Activated naive CD4-positive, alpha-beta T cell treated with anti-CD3 and anti-CD28 coated beads, Interleukin-2, amount 50 U/mL, for 72 hours (primary cell): ENCODE results near the gene RBM39. TPM values are rescaled to one million over a fixed set of nuclear protein-coding genes. Genes with fewer than 3 reads are reported as not detected.

Experiments used
- ATAC-seq, 2 donors: fragments of 150-1000 bp; cut with Tn5 transposase; 2 replicates each; pipeline ENCODE4 v1.10.0; 2021; ENCODE audit warnings: mild to moderate bottlenecking in 2 of 2, moderate library complexity in 2 of 2
- DNase-seq, 2 donors: peaks; one replicate each; pipeline ENCODE4 v3.0.0; 2021 to 2022; ENCODE audit warnings: low spot score in 2 of 2
- H3K27ac Mint-ChIP-seq, 2 donors: one replicate each; pipeline ENCODE4 v1.8.0; 2022; ENCODE audit warnings: mild to moderate bottlenecking in 2 of 2, mixed read lengths in 2 of 2
- H3K36me3 Mint-ChIP-seq, 2 donors: one replicate each; pipeline ENCODE4 v1.8.0; 2022; ENCODE audit warnings: mixed read lengths in 2 of 2
- H3K9me3 Mint-ChIP-seq, 2 donors: one replicate each; pipeline ENCODE4 v1.8.0; 2022; ENCODE audit warnings: mixed read lengths in 2 of 2
- total RNA-seq, 2 donors: library from RNA; stranded (reverse); gene quantifications; one replicate each; pipeline ENCODE4 v1.2.3, GENCODE V29; 2022

The RBM39 gene
- total RNA-seq, 2 donors from 2014 or later, result 343 to 380 TPM

DNA sequence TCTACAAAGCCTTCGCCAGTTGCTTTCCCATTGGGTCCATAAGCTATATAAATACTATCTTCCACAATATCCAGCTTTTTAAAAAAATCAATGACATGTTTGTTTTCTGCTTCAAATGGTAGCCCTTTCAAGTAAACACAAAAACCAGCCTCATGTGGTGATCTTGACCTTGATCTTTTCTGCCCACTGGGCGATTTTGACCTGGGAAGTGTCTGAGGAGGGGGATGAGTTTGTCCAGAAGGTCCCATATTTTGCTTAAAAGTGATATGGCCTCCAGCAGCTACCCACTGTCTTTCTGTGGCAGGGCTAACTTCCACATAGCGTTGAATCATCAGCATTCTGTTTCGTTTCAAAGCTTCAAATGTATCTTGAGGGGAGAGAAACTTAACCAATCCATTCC, 88.2 kb downstream of the RBM39 start:
- no peaks in the 10 kb centered on the region for H3K9me3 Mint-ChIP-seq
- H3K27ac Mint-ChIP-seq, result no peak overlapping the region
- DNase-seq, result no peak
- peaks cover 0 to 42% of the 10 kb centered on the region in 2 donors for H3K36me3 Mint-ChIP-seq
- ATAC-seq, result no peak

Other genes starting within 250 kb of the RBM39 start
- gene C20orf173, start 212.6 kb downstream of the RBM39 start, total RNA-seq, result not detected
- 100 to 1,000 TPM; 132 to 150 TPM for gene ERGIC3, start 200.2 kb downstream of the RBM39 start, total RNA-seq
- gene SPAG4, start 126.4 kb downstream of the RBM39 start, total RNA-seq, result 10 to 100 TPM in 1 of 2 donors, 1 to 10 TPM in 1; 9.6 to 13.2 TPM
- gene CPNE1, start 77.4 kb downstream of the RBM39 start, total RNA-seq, result 100 to 1,000 TPM; 332 to 352 TPM
- gene RBM12, start 77.4 kb downstream of the RBM39 start, total RNA-seq, result 100 to 1,000 TPM; 110 to 116 TPM
- 10 to 100 TPM; 48.5 to 50.1 TPM for gene NFS1, start 42.9 kb downstream of the RBM39 start, total RNA-seq
- 100 to 1,000 TPM; 111 to 120 TPM for gene ROMO1, start 42.9 kb downstream of the RBM39 start, total RNA-seq
- 10 to 100 TPM; 58.5 to 71.4 TPM for gene PHF20, start 29.8 kb upstream of the RBM39 start, total RNA-seq
- gene SCAND1, start 212.2 kb upstream of the RBM39 start, total RNA-seq, result 10 to 100 TPM; 25.8 to 37.1 TPM
- gene CNBD2, start 226.3 kb upstream of the RBM39 start, total RNA-seq, result 1 to 10 TPM; 5.0 to 8.6 TPM